VCaP (cell line): ENCODE data around the gene CTNNA3.

Experiments
- H3K27ac ChIP-seq: fragments of 450-650 bp; 2 replicates; pipeline ENCODE4 v1.5.1; 2017
- CTCF ChIP-seq: fragments of 450-650 bp; conservative IDR thresholded peaks from 2 replicates; pipeline ENCODE4 v1.5.1; 2017; ENCODE audit warnings: mild to moderate bottlenecking, moderate library complexity

CTNNA3 gene

DNA sequence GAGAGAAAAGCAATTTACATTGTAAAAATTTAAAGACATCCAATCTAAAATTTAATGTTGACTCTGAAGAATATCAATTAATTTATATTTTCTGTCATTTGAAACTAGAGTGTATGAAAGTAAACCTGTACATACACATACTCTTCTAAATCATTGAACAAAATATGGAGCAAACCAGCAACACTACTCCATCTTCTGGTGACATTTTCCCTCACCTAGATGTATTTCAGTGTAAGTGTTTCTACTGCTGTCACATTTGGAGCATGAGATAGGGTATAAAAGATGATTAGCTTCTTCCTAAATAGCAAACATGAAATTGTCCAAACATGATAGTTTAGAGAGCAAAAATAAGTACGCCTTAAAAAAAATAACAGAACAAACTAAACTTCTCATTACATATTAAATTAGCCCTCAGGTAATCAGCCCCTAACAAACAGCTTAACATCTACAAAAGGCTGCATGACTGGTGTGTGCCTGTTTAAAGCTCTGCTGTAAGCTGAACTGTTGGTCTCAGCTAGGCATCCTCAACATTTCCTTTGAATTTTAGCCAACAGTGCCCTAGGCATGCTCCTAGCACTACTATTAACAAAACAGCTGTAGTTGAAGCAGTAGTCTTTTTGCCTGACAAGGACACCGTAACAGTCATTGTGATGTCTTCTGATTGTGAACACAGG is 189.8 kb downstream of the CTNNA3 start:
- H3K27ac ChIP-seq, result peak overlapping the region; percentile 72
- TF ChIP-seq CTCF, result peak; percentile 46

DNA sequence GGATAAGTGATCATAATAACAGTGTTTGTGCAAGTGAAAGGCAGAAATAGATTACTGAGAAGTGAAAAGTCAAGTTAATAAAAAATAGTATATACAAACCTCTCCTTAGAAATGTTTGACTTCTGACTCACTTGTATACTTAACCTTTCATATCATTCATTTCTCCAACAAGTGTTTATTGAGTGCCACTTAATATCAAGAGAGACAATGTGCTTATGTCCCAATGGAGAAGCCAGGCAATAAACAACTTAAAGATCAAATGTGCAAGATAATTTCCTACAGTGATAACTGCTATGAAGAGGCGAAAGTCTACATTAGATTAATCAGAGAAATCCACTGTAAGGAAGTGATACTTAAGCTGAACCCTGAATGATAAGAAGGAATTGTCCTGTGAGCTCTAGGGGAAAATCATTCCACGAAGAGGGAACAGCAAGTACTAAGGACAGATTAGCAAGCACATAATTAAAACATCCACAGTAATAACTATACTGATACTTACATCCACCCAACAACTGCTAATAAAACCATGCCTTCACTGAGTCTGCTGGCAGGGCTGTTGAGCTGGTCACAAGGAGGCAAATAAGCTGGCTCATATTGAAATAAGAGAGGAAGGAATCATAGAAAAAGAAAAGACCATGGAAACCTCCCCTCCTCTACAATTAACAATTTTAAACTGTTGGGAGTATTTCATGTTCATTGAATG is 203.5 kb downstream of the CTNNA3 start:
- peak overlapping the region; percentile 39 for H3K27ac ChIP-seq
- TF ChIP-seq CTCF, result no peak

DNA sequence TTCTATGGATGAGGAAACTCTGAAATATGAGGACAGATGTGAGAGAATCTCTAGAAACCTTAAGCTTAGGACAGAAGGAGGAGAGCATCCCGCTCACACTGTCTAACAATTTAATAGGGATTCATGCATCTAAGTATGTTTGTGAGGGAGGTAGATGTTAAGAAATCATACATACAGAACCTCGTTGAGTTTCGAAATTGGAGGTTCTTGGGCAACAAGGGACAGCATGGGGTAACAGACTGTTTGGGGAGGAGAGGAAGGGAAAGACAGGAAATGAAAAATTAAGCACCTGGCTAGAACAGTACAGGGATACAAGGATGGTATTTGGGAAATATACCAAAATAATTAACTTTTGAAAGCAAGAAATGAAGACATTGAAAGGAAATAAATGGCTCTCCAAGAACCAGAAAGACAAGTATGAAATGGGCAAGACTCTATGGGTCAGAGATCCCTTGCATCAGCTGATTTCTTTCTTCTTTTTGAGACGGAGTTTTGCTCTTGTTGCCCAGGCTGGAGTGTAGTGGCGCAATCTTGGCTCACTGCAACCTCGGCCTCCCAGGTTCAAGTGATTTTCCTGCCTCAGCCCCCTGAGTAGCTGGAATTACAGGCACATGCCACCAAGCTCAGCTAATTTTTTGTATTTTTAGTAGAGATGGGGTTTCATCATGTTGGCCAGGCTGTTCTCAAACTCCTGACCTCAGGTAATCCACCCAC is 207.9 kb downstream of the CTNNA3 start:
- TF ChIP-seq CTCF, result no peak
- H3K27ac ChIP-seq, result no peak overlapping the region

- TF ChIP-seq CTCF, result no peak
- no peak overlapping the region for H3K27ac ChIP-seq
Measured at GRCh38 chr10:67487199-67487598, 208.8 kb downstream of the CTNNA3 start.

- no peak overlapping the region for H3K27ac ChIP-seq
- no peak for TF ChIP-seq CTCF
Measured at GRCh38 chr10:67477868-67478267, 218.1 kb downstream of the CTNNA3 start.

GRCh38 chr10:67476201-67476600 is 219.8 kb downstream of the CTNNA3 start:
- no peak overlapping the region for H3K27ac ChIP-seq
- TF ChIP-seq CTCF, result no peak

GRCh38 chr10:67473850-67474633 is 222.0 kb downstream of the CTNNA3 start:
- no peak overlapping the region for H3K27ac ChIP-seq
- no peak for TF ChIP-seq CTCF
